Endothelial cell of umbilical vein (primary cell): Measurements from ENCODE around the gene CDIP1. TPM values are rescaled to one million over a fixed set of nuclear protein-coding genes. Genes with fewer than 3 reads are reported as not detected.
A peak's percentile ranks its signal among the peaks of the same experiment; 100 is the strongest.

Experiments used
- BruUV-seq: library from RNA; stranded (reverse); fragments of 400-500 nt; replicated peaks from 2 replicates; lab custom pipeline; 2021; lab: Mats Ljungman, UMichigan
- CTCF ChIA-PET: fragments of 300-600, 350-600 bp; sonication (Branson Sonifier 250); formaldehyde crosslinking; loops from one replicate; lab custom pipeline; 2021; ENCODE audit warnings: antibody characterized with exemption, inconsistent platforms; lab: Charles Lee
- POLR2A ChIA-PET: fragments of 300-600, 350-600 bp; sonication (Branson Sonifier 250); formaldehyde crosslinking; loops from one replicate; lab custom pipeline; 2021; ENCODE audit warnings: antibody characterized with exemption, inconsistent platforms; lab: Charles Lee
- DNase-seq: peaks from one replicate; pipeline ENCODE4 v3.0.0-alpha.2; 2011; ENCODE audit warnings: low read depth, low spot score
- FAIRE-seq: peaks from 2 replicates; lab custom pipeline; 2011; peaks lifted over from hg19 to GRCh38; lab: Jason Lieb, UNC
- H2AFZ ChIP-seq: 2 replicates; pipeline ENCODE4 v1.6.0; 2012; ENCODE audit warnings: low read depth, low read length, control low read depth, inconsistent platforms
- H3K27ac ChIP-seq: 2 replicates; pipeline ENCODE4 v1.5.1; 2011; ENCODE audit warnings: low read depth, mild to moderate bottlenecking, control low read depth, low read length, moderate library complexity; ENCODE audit not compliant: insufficient read depth
- H3K27me3 ChIP-seq, 2 experiments: 2 replicates each; pipeline versions ENCODE4 v1.6.0 to v1.6.1; 2011; ENCODE audit warnings: low read length in 2 of 2, mixed read lengths in 1 of 2; ENCODE audit not compliant: control insufficient read depth in 2 of 2, insufficient read depth in 2 of 2
- H3K36me3 ChIP-seq, 2 experiments: 2 replicates in 1 of 2; 3 replicates in 1 of 2; pipeline ENCODE4 v1.5.1; 2011; ENCODE audit warnings: low read length in 2 of 2, mild to moderate bottlenecking in 1 of 2, moderate library complexity in 1 of 2; ENCODE audit not compliant: control insufficient read depth in 2 of 2, insufficient read depth in 2 of 2; ENCODE audit errors: extremely low read depth in 1 of 2
- H3K4me1 ChIP-seq: 3 replicates; pipeline ENCODE4 v1.5.1; 2011; ENCODE audit warnings: mild to moderate bottlenecking, low read length; ENCODE audit not compliant: control insufficient read depth, insufficient read depth; ENCODE audit errors: extremely low read depth
- H3K4me2 ChIP-seq: 2 replicates; pipeline ENCODE4 v1.6.1; 2011; ENCODE audit warnings: low read length, control low read depth, mixed read lengths; ENCODE audit not compliant: insufficient read depth
- H3K4me3 ChIP-seq, 3 experiments: fragments of 200-600 bp in 1 of 3; sonication (generic), shearing (Covaris generic) in 1 of 3; replicated peaks in 1 of 3; 2 replicates each; pipeline ENCODE4 v1.5.1; 2011 to 2016; ENCODE audit warnings: control low read depth in 3 of 3, low read length in 3 of 3, mild to moderate bottlenecking in 2 of 3, inconsistent platforms in 1 of 3, low read depth in 1 of 3, moderate library complexity in 1 of 3; ENCODE audit not compliant: insufficient read depth in 1 of 3
- H3K79me2 ChIP-seq: 2 replicates; pipeline ENCODE4 v1.6.0; 2012; ENCODE audit warnings: low read length, inconsistent platforms; ENCODE audit not compliant: control insufficient read depth, insufficient read depth
- H3K9ac ChIP-seq: replicated peaks from 2 replicates; pipeline ENCODE3; 2011; ENCODE audit warnings: low read length, control low read depth; ENCODE audit not compliant: insufficient read depth; ENCODE audit errors: extremely low read depth
- H3K9me1 ChIP-seq: replicated peaks from 3 replicates; pipeline ENCODE4 v1.6.0; 2011; ENCODE audit warnings: mild to moderate bottlenecking, low read length; ENCODE audit not compliant: control insufficient read depth, insufficient read depth; ENCODE audit errors: extremely low read depth
- H3K9me3 ChIP-seq: replicated peaks from 2 replicates; pipeline ENCODE4 v1.5.1; 2012; ENCODE audit warnings: low read length, inconsistent platforms; ENCODE audit not compliant: control insufficient read depth, insufficient read depth
- H4K20me1 ChIP-seq: replicated peaks from 2 replicates; pipeline ENCODE3; 2011; ENCODE audit warnings: mild to moderate bottlenecking, low read length; ENCODE audit not compliant: control insufficient read depth, insufficient read depth; ENCODE audit errors: extremely low read depth
- CTCF ChIP-seq, 2 donors: IDR thresholded peaks; 1 replicate in 1 of 2; 2 replicates in 1 of 2; pipeline ENCODE4 v1.5.1; 2011; ENCODE audit warnings: low read length in 2 of 2, mild to moderate bottlenecking in 2 of 2, moderate library complexity in 2 of 2, control low read depth in 1 of 2, inconsistent platforms in 1 of 2, low read depth in 1 of 2; ENCODE audit not compliant: insufficient read depth in 1 of 2; ENCODE audit errors: extremely low read depth in 1 of 2
- FOS ChIP-seq: IDR thresholded peaks from 2 replicates; pipeline ENCODE4 v1.6.1; 2011; ENCODE audit warnings: mild to moderate bottlenecking, low read length, moderate library complexity, borderline replicate concordance; ENCODE audit not compliant: insufficient read depth
- MAX ChIP-seq: IDR thresholded peaks from 2 replicates; pipeline ENCODE4 v1.6.1; 2011; ENCODE audit not compliant: insufficient read depth, insufficient read length
- MYC ChIP-seq: IDR thresholded peaks from one replicate; pipeline ENCODE4 v1.6.1; 2011; ENCODE audit warnings: mild to moderate bottlenecking, low read depth, low read length
- POLR2A ChIP-seq: IDR thresholded peaks from 2 replicates; pipeline ENCODE4 v1.6.1; 2012; ENCODE audit warnings: low read depth, mild to moderate bottlenecking, control low read depth, low read length
- dilution Hi-C: fragments of 300-500 bp; cut with MboI; formaldehyde crosslinking; loops from one replicate; pipeline ENCODE4 v1.15.0; 2019; ENCODE audit warnings: low sequenced_read_pairs; ENCODE audit not compliant: extremely low pct_ligation_motif_present
- intact Hi-C: fragments of 100-400 bp; cut with micrococcal nuclease; formaldehyde crosslinking; loops from one replicate; pipeline ENCODE4 v1.10.0; 2022
- polyA plus RNA-seq, 4 experiments: library from polyadenylated mRNA; depleted of rRNA in 3 of 4; stranded (reverse) in 3 of 4; unstranded in 1 of 4; fragments of >200 nt; gene quantifications; 2 replicates each; pipeline versions ENCODE4 v1.2.1 to v1.2.3, GENCODE V29; 2011 to 2012; ENCODE audit warnings: missing spikeins in 1 of 4
- total RNA-seq: library from RNA; stranded (reverse); gene quantifications from 2 replicates; pipeline ENCODE4 v1.2.3, GENCODE V29; 2021

Gene CDIP1
- total and polyA plus RNA-seq, 2 donors (not counting 3 experiments of a cell fraction or from before 2014, with no cell fraction given), result 33.9 to 37.4 TPM

- H3K4me3 ChIP-seq, result no peak overlapping the region
- no peaks in the 10 kb centered on the region for H3K79me2 ChIP-seq
- H2AFZ ChIP-seq, result no peak overlapping the region
- H3K27me3 ChIP-seq, result no peaks in the 10 kb centered on the region
- BruUV-seq, result no TSS peak
- no peaks in the 10 kb centered on the region for H3K9me3 ChIP-seq
- no peak overlapping the region for H3K27ac ChIP-seq
- H3K4me1 ChIP-seq, result no peaks in the 10 kb centered on the region
- H3K36me3 ChIP-seq, result peaks cover 0 to 4% of the 10 kb centered on the region in 2 experiments
- H3K9ac ChIP-seq, result no peak overlapping the region
- intact Hi-C loops (no loop called here), dilution Hi-C loops (no loop called here)
- no peaks in the 10 kb centered on the region for H3K9me1 ChIP-seq
- H3K4me2 ChIP-seq, result no peak overlapping the region
- CTCF ChIA-PET, result no interaction called here
- POLR2A ChIA-PET, result no interaction called here
- FAIRE-seq, result peak; percentile 4
- H4K20me1 ChIP-seq, result no peaks in the 10 kb centered on the region
- DNase-seq, result no peak
- TF ChIP-seq CTCF (IDR thresholded peaks at IDR 0.05; ENCODE audit: extremely low read depth in 1 of 2, insufficient read depth in 1 of 2, low read depth in 1 of 2, low read length in 2 of 2) (no peak), FOS (no peak)
Observed at GRCh38 chr16:4525634-4526277, 12.8 kb downstream of the CDIP1 start.

GRCh38 chr16:4525069-4525468, 13.5 kb downstream of the CDIP1 start:
- no peaks in the 10 kb centered on the region for H3K79me2 ChIP-seq
- ChIA-PET POLR2A (no interaction called here), CTCF (interaction anchor here (1.2 to 2.4 kb wide), 2 partner anchors 18 to 23 kb away, joined by 3 to 9 read pairs; no protein-coding TSS in a partner anchor)
- no peak overlapping the region for H3K27ac ChIP-seq
- BruUV-seq, result no TSS peak
- H3K9ac ChIP-seq, result no peak overlapping the region
- no peaks in the 10 kb centered on the region for H3K27me3 ChIP-seq
- H3K36me3 ChIP-seq, result peaks cover 0 to 4% of the 10 kb centered on the region in 2 experiments
- no peaks in the 10 kb centered on the region for H4K20me1 ChIP-seq
- H3K9me1 ChIP-seq, result no peaks in the 10 kb centered on the region
- H2AFZ ChIP-seq, result no peak overlapping the region
- intact Hi-C loops, result no loop called here
- no peak overlapping the region for H3K4me3 ChIP-seq
- dilution Hi-C loops, result no loop called here
- FAIRE-seq (no peak), DNase-seq (no peak)
- TF ChIP-seq FOS (no peak), POLR2A (no peak), MYC (no peak), MAX (no peak), CTCF (IDR thresholded peaks at IDR 0.05; ENCODE audit: extremely low read depth in 1 of 2, insufficient read depth in 1 of 2, low read depth in 1 of 2, low read length in 2 of 2) (no peak)
- H3K4me2 ChIP-seq, result no peak overlapping the region
- H3K9me3 ChIP-seq, result no peaks in the 10 kb centered on the region
- no peaks in the 10 kb centered on the region for H3K4me1 ChIP-seq
